HepG2 (cell line): ENCODE measurements around the gene SLC8A2. TPM values are rescaled to one million over a fixed set of nuclear protein-coding genes. Genes with fewer than 3 reads are reported as not detected.

Source experiments
- ARID5B ChIP-seq: IDR thresholded peaks from 2 replicates; pipeline ENCODE4 v1.4.0; 2020; ENCODE audit warnings: mild to moderate bottlenecking, missing genetic modification reagents
- GZF1 ChIP-seq: sonication (generic); formaldehyde crosslinking; IDR thresholded peaks from 2 replicates; pipeline ENCODE4 v1.5.1; 2020; ENCODE audit warnings: mild to moderate bottlenecking, missing genetic modification reagents
- HOXA3 ChIP-seq: sonication (generic); formaldehyde crosslinking; IDR thresholded peaks from 2 replicates; pipeline ENCODE4 v1.5.0; 2020; ENCODE audit warnings: missing genetic modification reagents
- KLF13 ChIP-seq: sonication (generic); formaldehyde crosslinking; IDR thresholded peaks from 2 replicates; pipeline ENCODE4 v1.4.0; 2020; ENCODE audit warnings: mild to moderate bottlenecking, missing genetic modification reagents
- KLF16 ChIP-seq, 2 experiments: sonication (generic) in 1 of 2; formaldehyde crosslinking in 1 of 2; IDR thresholded peaks; 2 replicates each; pipeline versions ENCODE4 v1.6.1 to v1.8.0; 2016 to 2023; ENCODE audit warnings: missing genetic modification reagents in 2 of 2, missing compliant biosample characterization in 1 of 2
- MATR3 ChIP-seq: sonication (generic); formaldehyde crosslinking; IDR thresholded peaks from 2 replicates; pipeline ENCODE4 v1.4.0; 2020; ENCODE audit warnings: missing genetic modification reagents
- NFKB2 ChIP-seq: sonication (generic); formaldehyde crosslinking; IDR thresholded peaks from 2 replicates; pipeline ENCODE4 v1.4.0; 2020; ENCODE audit warnings: missing genetic modification reagents, borderline replicate concordance
- PRDM10 ChIP-seq: sonication (generic); formaldehyde crosslinking; IDR thresholded peaks from 2 replicates; pipeline ENCODE4 v1.4.0; 2020; ENCODE audit warnings: low read depth, missing genetic modification reagents
- REST ChIP-seq, 2 experiments: IDR thresholded peaks; 2 replicates each; pipeline ENCODE4 v1.6.1; 2011 to 2012; ENCODE audit warnings: low read length in 2 of 2, borderline replicate concordance in 1 of 2, low read depth in 1 of 2, mild to moderate bottlenecking in 1 of 2, moderate library complexity in 1 of 2
- ZNF235 ChIP-seq: sonication (generic); formaldehyde crosslinking; IDR thresholded peaks from 2 replicates; pipeline ENCODE4 v1.8.1; 2023; ENCODE audit warnings: mild to moderate bottlenecking, missing genetic modification reagents, borderline replicate concordance
- ZNF253 ChIP-seq: sonication (generic); formaldehyde crosslinking; IDR thresholded peaks from 2 replicates; pipeline ENCODE4 v1.8.0; 2022; ENCODE audit warnings: mild to moderate bottlenecking, missing genetic modification reagents, borderline replicate concordance
- ZNF275 ChIP-seq: sonication (generic); formaldehyde crosslinking; IDR thresholded peaks from 2 replicates; pipeline ENCODE4 v1.8.0; 2022; ENCODE audit warnings: missing genetic modification reagents, mild to moderate bottlenecking, inconsistent platforms, borderline replicate concordance
- ZNF879 ChIP-seq: sonication (generic); formaldehyde crosslinking; IDR thresholded peaks from 2 replicates; pipeline ENCODE4 v1.8.1; 2023; ENCODE audit warnings: missing genetic modification reagents
- ZSCAN25 ChIP-seq: sonication (generic); formaldehyde crosslinking; IDR thresholded peaks from 2 replicates; pipeline ENCODE4 v1.8.0; 2022; ENCODE audit warnings: mild to moderate bottlenecking, missing genetic modification reagents
- ZSCAN30 ChIP-seq: sonication (generic); formaldehyde crosslinking; IDR thresholded peaks from 2 replicates; pipeline ENCODE4 v1.5.0; 2020; ENCODE audit warnings: mild to moderate bottlenecking, missing genetic modification reagents
- polyA plus RNA-seq, 8 experiments: library from polyadenylated mRNA; depleted of rRNA in 3 of 8; stranded (reverse) in 7 of 8; unstranded in 1 of 8; fragments of >200 nt; fragmentation: Illumina TruSeq in 4 of 8; extraction: Trizol in 4 of 8; gene quantifications; 2 replicates each; pipeline versions ENCODE4 v1.2.1 to v1.2.3, GENCODE V29; 2011 to 2016; ENCODE audit warnings: low read depth in 4 of 8, missing spikeins in 1 of 8, mixed read lengths in 1 of 8; ENCODE audit not compliant: insufficient read depth in 1 of 8
- total RNA-seq, 5 experiments: library from RNA; depleted of rRNA; stranded (reverse); fragments of >200 nt; fragmentation: Illumina TruSeq; extraction: Trizol; gene quantifications; 2 replicates each; pipeline ENCODE4 v1.2.3, GENCODE V29; 2016; ENCODE audit warnings: low read depth in 1 of 5

Gene SLC8A2
- total and polyA plus RNA-seq, 2 of the 13 experiments (the other 11 are each of a cell fraction or from before 2014, with no cell fraction given) = 0.02 TPM; not detected in 1

- TF ChIP-seq ARID5B (CRISPR knock-in tag) = peak; percentile 47
- 0 out of 2 replicates have a peak, but pooled peaks have one; percentile 27 for TF ChIP-seq PRDM10
- 0 out of 2 replicates have a peak, but pooled peaks have one; percentile 28 for TF ChIP-seq ZNF879
- no peak for TF ChIP-seq GZF1 (CRISPR knock-in tag)
- TF ChIP-seq MATR3 = no peak
- TF ChIP-seq ZNF275 = peak; percentile 69; the same call in 1 of the 2 replicates
- TF ChIP-seq KLF16 (CRISPR knock-in tag; IDR thresholded peaks at IDR 0.05) = 0 out of 4 replicates have a peak, but pooled peaks of 1 of the 2 experiments have one; percentile 49
- peak; percentile 75 for TF ChIP-seq ZSCAN25 (CRISPR knock-in tag)
- no peak for TF ChIP-seq KLF13 (CRISPR knock-in tag)
- no peak for TF ChIP-seq ZSCAN30 (CRISPR knock-in tag)
- TF ChIP-seq REST (IDR thresholded peaks at IDR 0.05; ENCODE audit: borderline replicate concordance in 1 of 2, low read depth in 1 of 2, low read length in 2 of 2) = no peak
- TF ChIP-seq ZNF253 (CRISPR knock-in tag) = no peak
- peak; percentile 82 for TF ChIP-seq HOXA3 (CRISPR knock-in tag)
- no peak for TF ChIP-seq ZNF235 (CRISPR knock-in tag)
- TF ChIP-seq NFKB2 (CRISPR knock-in tag) = peak; percentile 76; the same call in 1 of the 2 replicates
Observed at GRCh38 chr19:47430041-47430802, 41.5 kb downstream of the SLC8A2 start (continued).
